Aortic smooth muscle cell (primary cell): ENCODE data around the gene BRF1. TPM values are rescaled to one million over a fixed set of nuclear protein-coding genes. Genes with fewer than 3 reads are reported as not detected.

Experiments used
- total RNA-seq: library from RNA; depleted of rRNA; stranded (reverse); fragments of >200 nt; gene quantifications from 2 replicates; pipeline ENCODE4 v1.2.3, GENCODE V29; 2014

The BRF1 gene, protein sequence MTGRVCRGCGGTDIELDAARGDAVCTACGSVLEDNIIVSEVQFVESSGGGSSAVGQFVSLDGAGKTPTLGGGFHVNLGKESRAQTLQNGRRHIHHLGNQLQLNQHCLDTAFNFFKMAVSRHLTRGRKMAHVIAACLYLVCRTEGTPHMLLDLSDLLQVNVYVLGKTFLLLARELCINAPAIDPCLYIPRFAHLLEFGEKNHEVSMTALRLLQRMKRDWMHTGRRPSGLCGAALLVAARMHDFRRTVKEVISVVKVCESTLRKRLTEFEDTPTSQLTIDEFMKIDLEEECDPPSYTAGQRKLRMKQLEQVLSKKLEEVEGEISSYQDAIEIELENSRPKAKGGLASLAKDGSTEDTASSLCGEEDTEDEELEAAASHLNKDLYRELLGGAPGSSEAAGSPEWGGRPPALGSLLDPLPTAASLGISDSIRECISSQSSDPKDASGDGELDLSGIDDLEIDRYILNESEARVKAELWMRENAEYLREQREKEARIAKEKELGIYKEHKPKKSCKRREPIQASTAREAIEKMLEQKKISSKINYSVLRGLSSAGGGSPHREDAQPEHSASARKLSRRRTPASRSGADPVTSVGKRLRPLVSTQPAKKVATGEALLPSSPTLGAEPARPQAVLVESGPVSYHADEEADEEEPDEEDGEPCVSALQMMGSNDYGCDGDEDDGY
- total RNA-seq, result 32.0 and 41.2 TPM in 2 replicates

DNA sequence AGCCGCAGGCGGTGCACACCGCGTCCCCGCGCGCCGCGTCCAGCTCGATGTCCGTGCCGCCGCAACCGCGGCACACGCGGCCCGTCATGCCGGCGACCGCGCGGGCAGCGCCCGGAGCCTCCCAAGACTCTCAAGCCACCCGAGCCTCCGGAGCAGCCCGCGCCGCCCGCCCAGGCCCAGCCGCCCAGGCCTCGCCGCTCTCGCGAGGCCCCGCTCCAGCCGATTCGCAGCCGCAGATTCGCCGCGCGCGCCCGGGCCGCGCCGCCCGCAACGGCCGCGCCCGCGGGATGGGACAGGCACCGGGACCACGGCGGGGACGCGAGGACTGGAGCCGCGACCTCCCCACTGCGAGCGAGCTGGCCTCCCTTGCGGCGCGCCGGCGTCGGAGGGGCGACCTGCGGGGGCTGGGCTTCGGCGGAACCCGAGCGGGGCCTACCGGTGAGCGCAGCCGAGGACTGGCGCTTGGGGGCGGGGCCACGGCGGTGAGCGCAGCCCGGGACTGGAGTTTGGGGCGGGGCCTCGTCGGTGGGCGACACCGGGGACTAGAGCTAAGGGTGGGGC, at the start of gene BRF1:
BRF1 (minus strand) TSS at position 460 of the 561 bp plus-strand sequence; CDS start at position 88, 372 bp downstream.

DNA sequence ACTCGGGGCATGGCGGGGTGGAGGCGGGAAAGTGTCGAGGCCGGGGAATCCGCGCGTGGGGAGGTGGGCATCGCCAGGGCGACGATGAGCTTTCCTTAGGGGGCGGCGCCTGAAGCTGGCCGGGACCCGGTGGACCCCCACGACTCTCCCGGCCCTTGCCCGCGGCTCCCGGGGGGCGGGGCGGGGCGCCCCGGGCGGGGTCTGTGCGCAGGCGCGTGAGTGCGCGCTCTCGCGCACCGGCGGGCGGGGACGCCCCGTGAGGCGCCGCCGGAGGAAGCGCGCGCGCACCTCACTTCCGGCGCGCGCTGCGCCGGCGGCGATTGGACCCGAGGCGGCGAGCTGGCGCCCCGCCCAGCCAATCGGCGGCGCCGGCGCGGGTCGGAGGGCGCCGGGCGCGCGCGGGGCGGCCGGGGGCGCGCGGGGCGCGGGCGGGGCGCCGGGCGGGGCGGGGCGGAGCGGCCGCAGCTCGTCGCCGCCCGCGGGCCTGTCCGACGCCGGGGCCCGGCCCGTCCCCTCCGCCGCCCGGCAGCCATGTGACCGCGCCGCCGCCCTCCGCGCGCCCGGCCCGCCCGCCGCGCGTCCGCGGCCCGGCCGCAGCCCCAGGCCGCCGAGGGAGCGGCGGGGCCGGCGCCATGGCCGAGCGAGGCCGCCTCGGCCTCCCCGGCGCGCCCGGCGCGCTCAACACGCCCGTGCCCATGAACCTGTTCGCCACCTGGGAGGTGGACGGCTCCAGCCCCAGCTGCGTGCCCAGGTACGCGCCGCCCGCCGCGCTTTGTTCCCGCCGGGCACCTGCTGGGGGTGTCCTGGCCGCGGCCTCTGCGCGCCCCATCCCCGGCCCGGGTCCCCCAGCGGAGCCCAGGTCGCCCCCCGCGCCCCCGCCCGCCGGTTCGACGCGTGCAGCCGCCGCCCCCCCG, 13.7 kb upstream of the BRF1 start, which contains the start of gene PACS2:
PACS2 (plus strand) TSS at position 462 of the 914 bp plus-strand sequence; CDS start at position 633, 171 bp downstream.

GRCh38 chr14:105248368-105249181, 52.2 kb downstream of the BRF1 start, which contains the start of gene BTBD6:
Gene BTBD6, plus strand, starts transcription at chr14:105248533. Its CDS starts 179 bp downstream, at chr14:105248712.

GRCh38 chr14:105180592-105181548, 119.9 kb downstream of the BRF1 start, which contains the start of gene NUDT14:
Gene NUDT14, minus strand, starts transcription at chr14:105181312. Its CDS starts 103 bp downstream, at chr14:105181209.

DNA sequence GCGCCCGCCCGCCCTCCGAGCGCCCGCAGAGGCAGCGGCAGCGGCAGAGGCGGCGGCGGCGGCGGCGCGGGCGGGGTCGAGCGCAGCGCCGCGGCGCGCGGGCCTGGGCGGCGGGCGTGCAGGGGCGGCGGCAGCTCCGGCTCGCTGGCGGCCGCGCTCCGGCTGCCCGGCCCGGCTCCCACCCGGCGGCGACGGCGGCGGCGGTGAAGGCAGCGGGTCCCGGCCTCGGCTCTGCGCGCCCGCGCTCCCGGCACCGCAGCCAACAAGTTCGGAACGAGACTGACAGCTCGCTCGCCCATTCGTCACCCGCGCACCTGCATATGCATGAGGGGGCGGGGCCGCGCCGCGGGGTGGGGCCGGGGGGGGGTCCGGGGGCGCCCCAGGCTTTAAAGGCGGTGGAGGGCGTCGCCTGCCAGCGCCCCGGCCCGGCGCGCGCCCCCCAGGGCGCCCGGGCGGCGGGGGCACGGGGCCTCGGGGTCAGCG, 132.3 kb downstream of the BRF1 start, which contains the start of gene JAG2:
JAG2 (minus strand) TSS at position 281 of the 483 bp plus-strand sequence. CDS start 356 bp downstream, outside the sequence.

Other genes starting within 250 kb of the BRF1 start
- gene GPR132, start 235.6 kb downstream of the BRF1 start, total RNA-seq, result not detected in 2 replicates
- gene JAG2, start 132.2 kb downstream of the BRF1 start, total RNA-seq, result 1.1 and 2.1 TPM in 2 replicates
- gene NUDT14, start 119.7 kb downstream of the BRF1 start, total RNA-seq, result 10.3 and 16.1 TPM in 2 replicates
- gene BTBD6, start 52.5 kb downstream of the BRF1 start, total RNA-seq, result 37.0 and 44.7 TPM in 2 replicates
- gene PACS2, start 13.7 kb upstream of the BRF1 start, total RNA-seq, result 48.9 and 51.1 TPM in 2 replicates
- gene TEX22, start 97.5 kb upstream of the BRF1 start, total RNA-seq, result 0.13 and 0.37 TPM in 2 replicates
- 24.3 and 31.5 TPM in 2 replicates for gene MTA1, start 118.8 kb upstream of the BRF1 start, total RNA-seq
- 141 and 146 TPM in 2 replicates for gene CRIP2, start 173.8 kb upstream of the BRF1 start, total RNA-seq
- gene CRIP1, start 185.9 kb upstream of the BRF1 start, total RNA-seq, result 46.4 and 49.0 TPM in 2 replicates
- 5.6 and 11.9 TPM in 2 replicates for gene TEDC1, start 190.2 kb upstream of the BRF1 start, total RNA-seq
- 8.3 and 11.8 TPM in 2 replicates for gene TMEM121, start 225.6 kb upstream of the BRF1 start, total RNA-seq